ENCODE data around the gene ARHGAP6. TPM values are rescaled to one million over a fixed set of nuclear protein-coding genes. Genes with fewer than 3 reads are reported as not detected.
A peak's percentile ranks its signal among the peaks of the same experiment; 100 is the strongest.

Gene ARHGAP6
- total and polyA plus RNA-seq, 2 of the 4 experiments (the other 2 are of a cell fraction): 1.4 to 1.8 TPM

DNA sequence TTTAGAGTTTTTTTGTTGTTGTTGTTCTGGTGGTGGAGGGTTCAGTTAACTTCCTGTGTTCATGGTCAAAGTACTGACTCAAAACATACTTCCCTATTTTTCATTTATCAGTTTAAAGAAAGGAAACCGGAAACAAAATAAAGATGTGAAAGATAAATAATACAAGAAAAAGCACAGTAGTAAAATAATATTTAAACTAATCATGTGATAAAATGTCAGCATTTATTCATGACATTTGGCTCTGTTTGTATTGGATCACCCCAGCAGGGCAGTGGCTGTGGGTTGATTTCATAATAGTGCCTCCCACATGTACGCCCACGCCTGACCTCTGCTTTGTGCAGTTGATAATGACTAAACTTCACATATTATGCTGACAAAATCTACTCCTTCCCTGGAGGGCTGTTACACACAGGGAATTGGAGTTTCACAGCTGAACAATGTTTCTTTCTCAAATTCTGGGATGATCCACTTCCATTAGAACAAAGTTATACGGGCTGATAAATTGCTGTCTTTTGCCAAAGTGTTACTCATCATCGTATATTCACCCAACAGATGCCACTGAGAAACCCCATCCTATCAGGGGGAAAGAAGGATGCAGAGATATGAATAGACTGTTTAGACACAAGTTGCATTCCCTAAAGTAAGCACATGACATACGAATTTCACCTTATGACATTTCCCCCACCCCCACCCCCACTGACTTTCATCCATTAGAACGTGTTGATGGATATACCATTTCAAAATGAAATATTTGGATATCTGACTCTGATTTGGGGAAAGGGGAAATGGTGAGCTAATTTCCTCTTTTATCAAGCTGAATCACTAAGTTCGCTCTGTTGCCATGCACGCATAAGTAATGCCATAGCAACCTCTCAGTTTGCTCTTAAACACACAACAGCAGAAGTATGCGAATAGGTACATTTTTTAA lies 324.2 kb downstream of the ARHGAP6 start:
- no peaks in the 10 kb centered on the region for H3K79me1 ChIP-seq (ENCODE audit: low read depth in 1 of 2, low read length in 2 of 2)
- in situ Hi-C loops (cut with MboI; ENCODE audit: low sequenced_read_pairs): no loop called here
- H2AFZ ChIP-seq (replicated peaks; ENCODE audit: low read length, poor library complexity): no peak overlapping the region
- TF ChIP-seq CEBPB (IDR thresholded peaks at IDR 0.05; ENCODE audit: low read depth, low read length) (peak; percentile 82), FOS (IDR thresholded peaks at IDR 0.05; ENCODE audit: low read depth, low read length) (0 out of 2 replicates have a peak, but pooled peaks have one; percentile 12), CHD1 (IDR thresholded peaks at IDR 0.05; ENCODE audit: low read depth, low read length) (no peak)
- H3K14ac ChIP-seq (replicated peaks; ENCODE audit: low read depth, low read length): no peak overlapping the region
- no peaks in the 10 kb centered on the region for H3K9me1 ChIP-seq (ENCODE audit: insufficient read depth, low read length)
- ChIA-PET POLR2A (ENCODE audit: unreplicated experiment) (no interaction called here), CTCF (no interaction called here)
- H3K27me3 ChIP-seq (ENCODE audit: control insufficient read depth, insufficient read depth, low read length): no peaks in the 10 kb centered on the region
- H3K9me3 ChIP-seq (ENCODE audit: control insufficient read depth, insufficient read depth, low read length): no peaks in the 10 kb centered on the region
- H2BK20ac ChIP-seq (ENCODE audit: low read depth, low read length): no peak overlapping the region
- peak overlapping the region; percentile 9; the same call in 1 of the 2 replicates for H3K4me2 ChIP-seq (ENCODE audit: low read depth, low read length)
- H3K4ac ChIP-seq (ENCODE audit: low read depth, low read length): no peak overlapping the region
- no peak overlapping the region for H4K8ac ChIP-seq (ENCODE audit: low read depth in 2 of 2, low read length in 2 of 2)
- intact Hi-C loops (cut with micrococcal nuclease): no loop called here
- no peak overlapping the region for H2BK15ac ChIP-seq (ENCODE audit: low read depth, low read length)
- no peak overlapping the region for H2AK5ac ChIP-seq (ENCODE audit: low read depth, low read length)
- no peak overlapping the region for H2AK9ac ChIP-seq (replicated peaks; ENCODE audit: low read depth, low read length, poor library complexity)
- WGBS, 2 experiments (ENCODE audit: extremely low coverage in 2 of 2, insufficient read length in 1 of 2): no CpG with 5 or more reads among the region's 10 CpGs
- no peak overlapping the region for H4K91ac ChIP-seq (ENCODE audit: insufficient read depth, low read depth, low read length)
- H3K4me1 ChIP-seq (ENCODE audit: control insufficient read depth, insufficient read depth, low read length): no peaks in the 10 kb centered on the region
- H4K20me1 ChIP-seq (ENCODE audit: insufficient read depth, low read length): no peaks in the 10 kb centered on the region
- H3K4me3 ChIP-seq (ENCODE audit: insufficient read depth, low read depth, low read length): no peak overlapping the region
- H3K27ac ChIP-seq (ENCODE audit: insufficient read depth, low read length): no peak overlapping the region
- no peak overlapping the region for H2BK120ac ChIP-seq (ENCODE audit: low read depth, low read length)
- no peak overlapping the region for H2BK5ac ChIP-seq (ENCODE audit: low read depth, low read length, poor library complexity, severe bottlenecking)
- dilution Hi-C loops (cut with HindIII; ENCODE audit: low sequenced_read_pairs, unreplicated experiment): no loop called here
- no peak overlapping the region for H3K18ac ChIP-seq (ENCODE audit: low read depth, low read length)
- H3K23ac ChIP-seq (ENCODE audit: low read depth, low read length): no peak overlapping the region
- H3K56ac ChIP-seq (ENCODE audit: extremely low read depth, insufficient read depth, low read length): no peak overlapping the region
- H3K9ac ChIP-seq (ENCODE audit: low read depth, low read length): no peak overlapping the region
- H3K36me3 ChIP-seq (ENCODE audit: control insufficient read depth, insufficient read depth, low read length): no peaks in the 10 kb centered on the region; the same call in 1 of the 2 replicates
- peak; percentile 79 for DNase-seq
- BruUV-seq (replicated peaks): no TSS peak
- H4K5ac ChIP-seq (ENCODE audit: low read depth, low read length): no peak overlapping the region
- peak; percentile 90 for ATAC-seq (ENCODE audit: low read depth)
